SK-N-DZ (cell line): Measurements from ENCODE around the gene SLC34A3.
A peak's percentile ranks its signal among the peaks of the same experiment; 100 is the strongest.
"Not testable (repeated sequence)": the region's sequence is repeated elsewhere in the genome, so short reads cannot be mapped to it uniquely, and the experiment has no call there.

Experiments
- DNase-seq: peaks from one replicate; pipeline ENCODE4 v3.0.0-alpha.2; 2015; ENCODE audit warnings: low spot score

The SLC34A3 gene

DNA sequence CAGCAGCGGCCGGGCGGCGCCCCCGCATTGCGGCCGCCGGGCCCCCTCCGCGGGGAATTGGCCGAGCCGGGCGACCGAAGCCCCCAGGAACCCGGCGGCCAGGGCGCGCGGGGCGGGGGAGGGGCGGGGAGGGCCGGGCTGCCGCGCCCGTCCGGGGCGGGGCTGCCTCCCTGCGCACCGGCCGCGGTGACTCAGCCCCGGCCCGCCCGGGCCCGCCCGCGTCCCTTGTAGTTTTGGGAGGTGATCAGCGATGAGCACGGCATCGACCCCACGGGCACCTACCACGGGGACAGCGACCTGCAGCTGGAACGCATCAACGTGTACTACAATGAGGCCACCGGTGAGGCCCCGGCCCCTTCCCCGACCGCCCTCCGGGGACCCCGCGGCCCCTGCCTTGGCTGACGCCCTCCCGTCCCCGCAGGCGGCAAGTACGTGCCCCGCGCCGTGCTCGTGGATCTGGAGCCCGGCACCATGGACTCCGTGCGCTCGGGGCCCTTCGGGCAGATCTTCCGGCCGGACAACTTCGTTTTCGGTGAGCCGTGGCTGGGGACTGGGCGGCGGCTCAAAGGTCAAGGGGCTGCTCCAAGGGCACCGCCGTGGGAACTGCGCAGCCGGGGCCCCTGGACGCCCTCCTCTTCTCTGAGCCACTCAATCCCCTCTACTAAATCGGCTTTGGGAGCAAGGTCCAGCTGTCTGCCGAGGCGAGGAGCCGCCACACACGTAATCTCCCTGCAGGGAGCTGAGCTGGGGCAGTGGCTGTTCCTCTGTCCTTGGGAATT lies 11.0 kb downstream of the SLC34A3 start:
- DNase-seq, result no peak

GRCh38 chr9:137242269-137243203 lies 11.8 kb downstream of the SLC34A3 start:
- DNase-seq, result no peak

- DNase-seq, result not testable (repeated sequence)
Measured at GRCh38 chr9:137243266-137243625, 12.5 kb downstream of the SLC34A3 start.

GRCh38 chr9:137243626-137244485 lies 13.2 kb downstream of the SLC34A3 start:
- no peak for DNase-seq

DNA sequence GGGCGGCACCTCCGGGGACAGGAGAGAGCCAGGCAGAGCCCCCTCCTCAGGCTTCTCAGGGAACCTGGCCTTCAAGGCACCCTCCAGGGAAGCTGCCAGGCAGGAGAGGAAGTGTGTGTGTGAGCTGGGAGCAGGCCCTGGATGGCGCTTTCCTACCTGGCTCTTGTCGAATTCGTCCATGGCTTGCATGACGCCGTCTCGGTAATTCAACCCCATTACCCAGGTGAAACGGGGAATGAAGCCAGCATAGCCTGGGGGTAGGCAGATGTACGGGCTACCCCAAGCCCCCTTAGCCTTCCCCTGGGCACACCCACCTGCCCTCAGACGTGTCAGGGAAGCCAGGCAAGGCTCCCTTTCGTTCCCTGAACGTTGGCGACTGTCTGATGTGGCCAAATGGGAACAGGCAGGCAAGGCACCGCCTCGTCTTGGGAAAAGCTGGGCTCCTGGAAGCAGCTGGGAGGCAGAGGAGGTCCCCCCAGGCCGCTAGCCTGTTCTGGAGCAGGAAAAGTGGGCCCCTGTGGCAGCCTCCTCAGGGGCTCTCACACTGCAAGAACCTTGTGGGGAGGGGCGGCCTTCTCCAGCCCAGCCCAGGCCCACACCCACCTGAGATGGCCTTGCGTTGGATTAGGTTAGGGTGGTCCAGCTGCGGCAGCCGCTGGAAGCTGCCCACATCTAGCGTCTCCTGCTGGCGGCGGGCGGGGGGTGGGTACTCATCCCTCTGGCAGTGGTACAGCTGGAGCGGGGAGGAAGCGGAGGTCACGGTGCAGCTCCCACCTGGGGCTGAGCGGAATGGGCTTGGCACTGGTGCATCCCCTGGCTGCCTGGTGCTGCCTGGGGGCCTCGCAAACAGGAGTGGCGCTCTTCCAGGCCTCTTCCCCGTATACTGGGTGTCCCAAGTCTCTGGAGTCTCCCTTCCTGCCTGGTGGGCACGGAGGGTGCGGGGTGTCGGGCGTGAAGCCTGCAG lies 14.1 kb downstream of the SLC34A3 start:
- no peak for DNase-seq

- no peak for DNase-seq
Measured at GRCh38 chr9:137245450-137246421, 15.0 kb downstream of the SLC34A3 start.

DNA sequence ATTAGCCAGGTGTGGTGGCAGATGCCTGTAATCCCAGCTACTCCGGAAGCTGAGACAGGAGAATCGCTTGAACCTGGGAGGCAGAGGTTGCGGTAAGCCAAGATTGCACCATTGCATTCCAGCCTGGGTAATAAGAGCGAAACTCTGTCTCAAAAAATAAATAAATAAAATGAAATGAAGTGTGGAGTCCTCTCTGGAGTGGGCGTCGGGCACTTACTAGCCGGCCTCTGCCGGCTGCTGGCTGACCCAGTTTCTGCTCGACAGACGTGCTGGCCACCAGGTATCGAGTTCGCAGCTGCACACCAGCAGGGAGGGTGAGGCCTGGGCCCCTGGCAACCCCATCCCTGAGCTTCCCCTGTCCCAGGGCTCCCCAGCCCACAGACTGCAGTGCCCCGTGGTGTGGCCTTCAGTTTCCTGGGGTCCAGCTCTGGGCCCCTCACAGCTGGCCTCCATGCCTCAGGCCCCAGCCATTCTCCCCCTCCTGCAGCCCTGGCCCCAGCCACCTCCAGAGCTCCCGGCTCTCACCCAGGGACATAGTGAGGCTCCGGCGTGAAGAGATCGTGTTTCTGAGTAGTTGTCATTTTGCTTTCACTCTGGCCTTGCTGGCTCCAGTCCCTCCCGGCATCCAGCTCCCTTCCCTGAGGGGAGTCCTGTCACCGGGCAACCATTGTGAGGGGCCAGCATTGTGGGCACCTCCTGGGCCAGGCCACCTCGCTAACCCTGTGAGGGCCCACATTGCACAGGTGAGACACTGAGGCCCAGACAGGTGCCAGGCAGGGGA lies 16.6 kb downstream of the SLC34A3 start:
- DNase-seq, result peak; percentile 26

- DNase-seq, result peak; percentile 22
Measured at GRCh38 chr9:137247916-137248175, 17.1 kb downstream of the SLC34A3 start.

DNA sequence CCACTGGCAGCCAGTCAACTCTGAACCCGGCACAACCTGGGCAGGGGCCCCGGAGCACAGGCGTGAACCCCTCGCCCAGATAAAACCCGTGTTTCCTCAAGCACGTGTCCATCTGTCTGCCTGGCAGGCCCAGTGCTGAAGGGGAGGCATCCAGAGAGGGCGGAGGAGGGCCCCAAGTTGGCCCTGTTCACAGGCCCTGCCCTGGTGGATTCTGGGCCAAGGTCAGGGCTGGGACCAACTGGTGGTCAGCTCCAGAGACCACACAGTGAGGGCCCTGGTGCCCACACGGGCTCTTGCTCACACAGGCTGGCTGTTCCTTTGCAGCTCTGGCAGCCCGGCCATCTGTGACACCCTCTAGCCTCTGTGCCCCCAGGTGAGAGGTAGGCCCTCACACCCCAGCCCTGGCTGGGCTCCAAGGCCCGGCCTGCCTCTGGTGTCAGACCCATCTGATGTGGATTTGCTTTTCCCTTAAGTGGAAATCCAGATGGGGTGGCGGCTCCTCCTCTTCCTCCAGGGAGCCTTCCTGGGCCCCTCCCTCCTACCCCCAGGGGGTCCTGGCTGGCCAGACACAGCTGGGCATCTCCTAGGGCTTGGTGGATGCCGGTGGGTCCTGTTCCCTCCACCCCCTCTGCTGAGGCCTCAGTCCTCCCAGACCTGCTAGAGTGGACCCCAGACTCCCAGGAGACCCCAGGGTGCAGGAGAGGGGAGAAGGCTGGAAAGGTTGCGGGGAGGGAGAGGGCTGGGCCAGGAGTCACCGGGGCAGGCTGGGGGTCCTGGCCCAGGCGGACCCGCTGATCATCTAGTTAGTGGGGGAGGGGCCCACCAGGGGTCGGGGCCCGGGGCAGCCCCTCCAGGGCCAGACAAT lies 19.9 kb downstream of the SLC34A3 start:
- DNase-seq, result no peak

GRCh38 chr9:137251194-137251461 lies 20.4 kb downstream of the SLC34A3 start, which contains the start of gene STPG3:
STPG3 (plus strand) TSS chr9:137251286; CDS start chr9:137251287, 1 bp downstream.
- no peak for DNase-seq

GRCh38 chr9:137251490-137252268 lies 21.0 kb downstream of the SLC34A3 start:
- DNase-seq, result no peak

GRCh38 chr9:137252555-137253506 lies 22.1 kb downstream of the SLC34A3 start:
- no peak for DNase-seq

DNA sequence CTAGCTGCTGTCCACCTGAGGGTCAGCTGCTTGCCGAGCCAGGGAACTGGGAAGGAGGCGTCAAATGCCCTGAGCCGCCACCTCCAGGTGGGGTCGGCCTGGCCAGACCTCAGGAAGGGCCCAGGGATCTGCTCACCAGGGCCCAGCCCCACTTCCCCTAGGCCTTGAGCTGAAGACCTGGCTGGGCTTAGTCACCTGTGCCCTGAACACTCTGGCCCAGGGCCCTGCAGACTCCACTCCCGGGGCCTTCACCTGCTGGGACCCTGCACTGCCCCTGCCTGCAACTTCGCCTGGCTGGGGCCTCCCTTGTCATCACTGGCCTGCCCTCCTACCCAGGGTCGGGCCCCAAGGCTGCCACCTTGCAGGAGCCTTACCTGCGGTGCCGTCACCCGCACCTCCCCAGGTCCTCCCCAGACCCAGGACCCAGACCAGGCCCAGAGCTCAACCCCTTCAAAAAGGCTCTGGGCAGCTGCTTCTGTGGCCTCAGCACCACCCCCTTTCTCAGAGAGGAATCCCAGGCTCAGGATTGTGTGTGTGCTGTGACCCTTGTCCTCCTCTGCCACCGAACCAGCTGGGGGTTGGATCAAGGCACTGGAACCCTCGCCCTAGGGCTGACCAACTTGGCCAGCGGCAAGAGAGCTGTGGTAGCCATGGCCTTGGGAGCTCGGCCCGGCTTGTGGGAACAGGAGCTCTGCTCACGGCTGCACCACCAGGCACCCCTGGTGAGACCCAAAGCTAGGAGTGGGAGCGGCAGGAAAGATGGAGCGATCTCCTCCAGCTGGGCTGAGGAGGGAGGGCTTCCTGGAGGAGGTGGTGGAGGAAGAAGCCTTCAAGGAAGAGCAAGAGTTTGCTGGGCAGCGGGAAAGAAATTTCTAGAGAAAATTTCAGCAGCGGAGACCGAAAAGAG lies 23.3 kb downstream of the SLC34A3 start:
- DNase-seq, result peak; percentile 45

- DNase-seq, result peak; percentile 85
Measured at GRCh38 chr9:137254624-137255447, 24.1 kb downstream of the SLC34A3 start, which contains the start of gene NELFB. NELFB (plus strand) TSS chr9:137255327.
